ENCODE results near the gene AP1AR.

The AP1AR gene

GRCh38 chr4:112199041-112199440, 32.5 kb upstream of the AP1AR start:
- Histone ChIP-seq H3K36me3 (ENCODE audit: insufficient read depth, low read length) (no peaks in the 10 kb centered on the region), H3K79me2 (ENCODE audit: insufficient read depth, low read length) (no peaks in the 10 kb centered on the region), H3K9me2 (ENCODE audit: low read depth, low read length) (no peaks in the 10 kb centered on the region), H3K4me3 (ENCODE audit: low read depth, low read length, poor library complexity, severe bottlenecking) (no peak overlapping the region), H4K20me1 (ENCODE audit: insufficient read depth, low read length) (no peaks in the 10 kb centered on the region), H3K9ac (ENCODE audit: low read length) (no peak overlapping the region), H3K9me3 (ENCODE audit: low read length) (no peaks in the 10 kb centered on the region), H2AFZ (ENCODE audit: low read length) (no peak overlapping the region), H3K4me2 (ENCODE audit: low read length) (no peak overlapping the region), H3K27me3 (ENCODE audit: insufficient read depth, low read length) (no peaks in the 10 kb centered on the region), H3F3A (ENCODE audit: insufficient read depth, low read length) (no peaks in the 10 kb centered on the region), H3K27ac (ENCODE audit: low read depth, low read length, poor library complexity, severe bottlenecking) (no peak overlapping the region), H3K4me1 (ENCODE audit: insufficient read depth, low read length, severe bottlenecking) (no peaks in the 10 kb centered on the region)
- no peak for TF ChIP-seq EZH2 (IDR thresholded peaks at IDR 0.05; ENCODE audit: borderline replicate concordance, low read length)
- TF ChIP-seq CTCF (IDR thresholded peaks at IDR 0.05; ENCODE audit: low read length), result no peak

- H3K4me1 ChIP-seq (ENCODE audit: insufficient read depth, low read length, severe bottlenecking), result no peaks in the 10 kb centered on the region
- no peak overlapping the region for H3K4me3 ChIP-seq (ENCODE audit: low read depth, low read length, poor library complexity, severe bottlenecking)
- no peaks in the 10 kb centered on the region for H3K9me2 ChIP-seq (ENCODE audit: low read depth, low read length)
- H3K9me3 ChIP-seq (ENCODE audit: low read length), result no peaks in the 10 kb centered on the region
- no peaks in the 10 kb centered on the region for H3K79me2 ChIP-seq (ENCODE audit: insufficient read depth, low read length)
- no peak overlapping the region for H3K4me2 ChIP-seq (ENCODE audit: low read length)
- H3K36me3 ChIP-seq (ENCODE audit: insufficient read depth, low read length), result no peaks in the 10 kb centered on the region
- no peaks in the 10 kb centered on the region for H4K20me1 ChIP-seq (ENCODE audit: insufficient read depth, low read length)
- H2AFZ ChIP-seq (ENCODE audit: low read length), result no peak overlapping the region
- H3K9ac ChIP-seq (ENCODE audit: low read length), result no peak overlapping the region
- H3K27ac ChIP-seq (ENCODE audit: low read depth, low read length, poor library complexity, severe bottlenecking), result no peak overlapping the region
- H3F3A ChIP-seq (ENCODE audit: insufficient read depth, low read length), result no peaks in the 10 kb centered on the region
- TF ChIP-seq EZH2 (IDR thresholded peaks at IDR 0.05; ENCODE audit: borderline replicate concordance, low read length), result no peak
- no peak for TF ChIP-seq CTCF (IDR thresholded peaks at IDR 0.05; ENCODE audit: low read length)
- H3K27me3 ChIP-seq (ENCODE audit: insufficient read depth, low read length), result no peaks in the 10 kb centered on the region
These were observed 29.6 kb upstream of the AP1AR start for GRCh38 chr4:112201915-112202505.

GRCh38 chr4:112203593-112203992, 28.0 kb upstream of the AP1AR start:
- no peak overlapping the region for H2AFZ ChIP-seq (ENCODE audit: low read length)

More at GRCh38 chr4:112203593-112203992, 28.0 kb upstream of the AP1AR start:
- H3K9me2 ChIP-seq (ENCODE audit: low read depth, low read length), result no peaks in the 10 kb centered on the region
- no peak overlapping the region for H3K27ac ChIP-seq (ENCODE audit: low read depth, low read length, poor library complexity, severe bottlenecking)
- TF ChIP-seq CTCF (IDR thresholded peaks at IDR 0.05; ENCODE audit: low read length) (no peak), EZH2 (IDR thresholded peaks at IDR 0.05; ENCODE audit: borderline replicate concordance, low read length) (no peak)
- no peaks in the 10 kb centered on the region for H3K79me2 ChIP-seq (ENCODE audit: insufficient read depth, low read length)
- no peaks in the 10 kb centered on the region for H3F3A ChIP-seq (ENCODE audit: insufficient read depth, low read length)
- no peaks in the 10 kb centered on the region for H4K20me1 ChIP-seq (ENCODE audit: insufficient read depth, low read length)
- H3K4me1 ChIP-seq (ENCODE audit: insufficient read depth, low read length, severe bottlenecking), result no peaks in the 10 kb centered on the region
- H3K36me3 ChIP-seq (ENCODE audit: insufficient read depth, low read length), result no peaks in the 10 kb centered on the region
- H3K27me3 ChIP-seq (ENCODE audit: insufficient read depth, low read length), result no peaks in the 10 kb centered on the region
- H3K9me3 ChIP-seq (ENCODE audit: low read length), result no peaks in the 10 kb centered on the region
- no peak overlapping the region for H3K4me2 ChIP-seq (ENCODE audit: low read length)
- H3K9ac ChIP-seq (ENCODE audit: low read length), result no peak overlapping the region
- no peak overlapping the region for H3K4me3 ChIP-seq (ENCODE audit: low read depth, low read length, poor library complexity, severe bottlenecking)

Data from OCI-LY1 (cell line).